ENCODE data around the gene HCK. TPM values are rescaled to one million over a fixed set of nuclear protein-coding genes. Genes with fewer than 3 reads are reported as not detected.

HCK gene
- polyA plus RNA-seq, 4 donors, result 10.1 to 34.0 (median 11.0) TPM

GRCh38 chr20:32019563-32020463 is 32.2 kb upstream of the HCK start:
- peaks cover 0 to 5% (median 4%) of the 10 kb centered on the region in 3 donors for H3K4me1 ChIP-seq (ENCODE audit: control insufficient read depth in 3 of 3, insufficient read depth in 2 of 3, low read depth in 1 of 3, low read length in 2 of 3)
- 26 to 36% (median 28%) methylated on average over 11 of the region's 11 CpGs for WGBS, 3 donors
- no peak overlapping the region for H3K27ac ChIP-seq (ENCODE audit: low read depth in 1 of 3, low read length in 2 of 3)
- H3K27me3 ChIP-seq (ENCODE audit: control insufficient read depth in 3 of 3, insufficient read depth in 3 of 3, low read length in 3 of 3), result peaks cover 0 to 40% (median 29%) of the 10 kb centered on the region in 3 donors
- H3K36me3 ChIP-seq (ENCODE audit: control insufficient read depth in 3 of 3, insufficient read depth in 2 of 3, low read depth in 1 of 3, low read length in 3 of 3), result no peaks in the 10 kb centered on the region
- FAIRE-seq, result no peak
- H3K4me3 ChIP-seq (ENCODE audit: low read depth in 1 of 3, low read length in 3 of 3), result no peak overlapping the region
- H3K9me3 ChIP-seq (ENCODE audit: control insufficient read depth in 2 of 2, insufficient read depth in 1 of 2, low read depth in 1 of 2, low read length in 1 of 2), result no peaks in the 10 kb centered on the region
- no peak for DNase-seq

DNA sequence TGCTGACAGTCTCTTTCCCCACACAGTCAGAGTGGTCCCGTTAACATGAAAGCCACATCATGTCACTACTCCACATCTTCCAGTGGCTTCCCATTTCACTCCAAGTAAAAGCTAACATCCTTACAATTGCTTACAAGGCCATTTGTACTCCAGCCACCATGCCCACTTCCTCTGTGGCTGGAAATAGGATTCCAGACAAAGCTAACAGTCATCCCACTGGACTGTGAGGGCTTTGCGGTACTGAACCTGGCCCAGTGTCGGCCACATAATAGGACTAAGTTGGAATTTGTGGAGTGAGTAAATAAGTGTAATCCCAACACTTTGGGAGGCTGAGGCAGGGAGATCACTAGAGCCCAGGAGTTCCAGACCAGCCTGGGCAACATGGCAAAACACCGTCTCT is 31.0 kb upstream of the HCK start:
- Histone ChIP-seq H3K27ac (ENCODE audit: low read depth in 1 of 3, low read length in 2 of 3) (no peak overlapping the region), H3K4me1 (ENCODE audit: control insufficient read depth in 3 of 3, insufficient read depth in 2 of 3, low read depth in 1 of 3, low read length in 2 of 3) (peaks cover 0 to 5% (median 4%) of the 10 kb centered on the region in 3 donors), H3K36me3 (ENCODE audit: control insufficient read depth in 3 of 3, insufficient read depth in 2 of 3, low read depth in 1 of 3, low read length in 3 of 3) (no peaks in the 10 kb centered on the region), H3K9me3 (ENCODE audit: control insufficient read depth in 2 of 2, insufficient read depth in 1 of 2, low read depth in 1 of 2, low read length in 1 of 2) (no peaks in the 10 kb centered on the region), H3K27me3 (ENCODE audit: control insufficient read depth in 3 of 3, insufficient read depth in 3 of 3, low read length in 3 of 3) (peaks cover 0 to 34% (median 24%) of the 10 kb centered on the region in 3 donors), H3K4me3 (ENCODE audit: low read depth in 1 of 3, low read length in 3 of 3) (no peak overlapping the region)
- 76 to 86% (median 83%) methylated on average over 4 of the region's 4 CpGs for WGBS, 3 donors
- DNase-seq, result no peak
- no peak for FAIRE-seq

DNA sequence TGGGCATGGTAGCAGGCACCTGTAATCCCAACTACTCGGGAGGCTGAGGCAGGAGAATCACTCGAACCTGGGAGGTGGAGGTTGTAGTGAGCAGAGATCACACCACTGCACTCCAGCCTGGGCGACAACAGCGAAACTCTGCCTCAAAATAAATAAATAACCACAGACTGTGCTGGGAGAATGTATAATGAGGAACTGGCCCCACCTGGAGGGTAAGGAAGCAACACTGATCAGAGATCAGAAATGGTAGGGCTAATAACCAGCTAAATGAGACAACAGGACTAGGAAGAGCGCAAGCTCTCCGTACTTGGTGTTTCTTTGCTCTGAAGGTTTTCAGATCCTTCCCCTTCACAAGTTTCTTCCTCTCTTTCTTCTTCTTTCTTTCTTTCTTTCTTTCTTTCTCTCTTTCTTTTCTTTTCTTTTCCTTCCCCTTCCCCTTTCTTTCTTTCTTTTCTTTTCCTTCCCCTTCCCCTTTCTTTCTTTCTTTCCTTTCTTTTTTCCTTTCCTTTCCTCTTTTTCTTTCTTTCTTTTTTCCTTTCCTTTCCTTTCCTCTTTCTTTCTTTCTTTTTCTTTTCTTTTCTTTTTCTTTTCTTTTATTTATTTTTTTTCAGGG is 27.3 kb upstream of the HCK start:
- Histone ChIP-seq H3K36me3 (ENCODE audit: control insufficient read depth in 3 of 3, insufficient read depth in 2 of 3, low read depth in 1 of 3, low read length in 3 of 3) (no peaks in the 10 kb centered on the region), H3K27ac (ENCODE audit: low read depth in 1 of 3, low read length in 2 of 3) (no peak overlapping the region), H3K27me3 (ENCODE audit: control insufficient read depth in 3 of 3, insufficient read depth in 3 of 3, low read length in 3 of 3) (peaks cover 0 to 22% (median 16%) of the 10 kb centered on the region in 3 donors), H3K9me3 (ENCODE audit: control insufficient read depth in 2 of 2, insufficient read depth in 1 of 2, low read depth in 1 of 2, low read length in 1 of 2) (no peaks in the 10 kb centered on the region), H3K4me3 (ENCODE audit: low read depth in 1 of 3, low read length in 3 of 3) (no peak overlapping the region), H3K4me1 (ENCODE audit: control insufficient read depth in 3 of 3, insufficient read depth in 2 of 3, low read depth in 1 of 3, low read length in 2 of 3) (no peaks in the 10 kb centered on the region)
- FAIRE-seq (no peak), DNase-seq (no peak)
- WGBS, 3 donors, result 70 to 77% (median 74%) methylated on average over 6 of the region's 6 CpGs

GRCh38 chr20:32027643-32028042 is 24.4 kb upstream of the HCK start:
- Histone ChIP-seq H3K9me3 (ENCODE audit: control insufficient read depth in 2 of 2, insufficient read depth in 1 of 2, low read depth in 1 of 2, low read length in 1 of 2) (no peaks in the 10 kb centered on the region), H3K27me3 (ENCODE audit: control insufficient read depth in 3 of 3, insufficient read depth in 3 of 3, low read length in 3 of 3) (peaks cover 3 to 14% (median 4%) of the 10 kb centered on the region in 3 donors), H3K27ac (ENCODE audit: low read depth in 1 of 3, low read length in 2 of 3) (no peak overlapping the region), H3K4me1 (ENCODE audit: control insufficient read depth in 3 of 3, insufficient read depth in 2 of 3, low read depth in 1 of 3, low read length in 2 of 3) (peaks cover 0 to 5% (median 0%) of the 10 kb centered on the region in 3 donors), H3K4me3 (ENCODE audit: low read depth in 1 of 3, low read length in 3 of 3) (no peak overlapping the region), H3K36me3 (ENCODE audit: control insufficient read depth in 3 of 3, insufficient read depth in 2 of 3, low read depth in 1 of 3, low read length in 3 of 3) (no peaks in the 10 kb centered on the region)
- 86 to 92% (median 87%) methylated on average over 3 of the region's 3 CpGs for WGBS, 3 donors
- FAIRE-seq, result no peak
- DNase-seq, result no peak

GRCh38 chr20:32028647-32029372 is 23.2 kb upstream of the HCK start:
- FAIRE-seq (no peak), DNase-seq (no peak)
- Histone ChIP-seq H3K4me3 (ENCODE audit: low read depth in 1 of 3, low read length in 3 of 3) (no peak overlapping the region), H3K36me3 (ENCODE audit: control insufficient read depth in 3 of 3, insufficient read depth in 2 of 3, low read depth in 1 of 3, low read length in 3 of 3) (no peaks in the 10 kb centered on the region), H3K9me3 (ENCODE audit: control insufficient read depth in 2 of 2, insufficient read depth in 1 of 2, low read depth in 1 of 2, low read length in 1 of 2) (no peaks in the 10 kb centered on the region), H3K27ac (ENCODE audit: low read depth in 1 of 3, low read length in 2 of 3) (no peak overlapping the region), H3K27me3 (ENCODE audit: control insufficient read depth in 3 of 3, insufficient read depth in 3 of 3, low read length in 3 of 3) (peaks cover 0 to 9% (median 3%) of the 10 kb centered on the region in 3 donors), H3K4me1 (ENCODE audit: control insufficient read depth in 3 of 3, insufficient read depth in 2 of 3, low read depth in 1 of 3, low read length in 2 of 3) (peaks cover 0 to 5% (median 0%) of the 10 kb centered on the region in 3 donors)
- WGBS, 3 donors, result 41 to 56% (median 55%) methylated on average over 12 of the region's 12 CpGs

- peaks cover 3 to 13% (median 4%) of the 10 kb centered on the region in 3 donors for H3K27me3 ChIP-seq (ENCODE audit: control insufficient read depth in 3 of 3, insufficient read depth in 3 of 3, low read length in 3 of 3)
- H3K9me3 ChIP-seq (ENCODE audit: control insufficient read depth in 2 of 2, insufficient read depth in 1 of 2, low read depth in 1 of 2, low read length in 1 of 2), result no peaks in the 10 kb centered on the region
Observed at GRCh38 chr20:32029561-32029960, 22.5 kb upstream of the HCK start.

DNA sequence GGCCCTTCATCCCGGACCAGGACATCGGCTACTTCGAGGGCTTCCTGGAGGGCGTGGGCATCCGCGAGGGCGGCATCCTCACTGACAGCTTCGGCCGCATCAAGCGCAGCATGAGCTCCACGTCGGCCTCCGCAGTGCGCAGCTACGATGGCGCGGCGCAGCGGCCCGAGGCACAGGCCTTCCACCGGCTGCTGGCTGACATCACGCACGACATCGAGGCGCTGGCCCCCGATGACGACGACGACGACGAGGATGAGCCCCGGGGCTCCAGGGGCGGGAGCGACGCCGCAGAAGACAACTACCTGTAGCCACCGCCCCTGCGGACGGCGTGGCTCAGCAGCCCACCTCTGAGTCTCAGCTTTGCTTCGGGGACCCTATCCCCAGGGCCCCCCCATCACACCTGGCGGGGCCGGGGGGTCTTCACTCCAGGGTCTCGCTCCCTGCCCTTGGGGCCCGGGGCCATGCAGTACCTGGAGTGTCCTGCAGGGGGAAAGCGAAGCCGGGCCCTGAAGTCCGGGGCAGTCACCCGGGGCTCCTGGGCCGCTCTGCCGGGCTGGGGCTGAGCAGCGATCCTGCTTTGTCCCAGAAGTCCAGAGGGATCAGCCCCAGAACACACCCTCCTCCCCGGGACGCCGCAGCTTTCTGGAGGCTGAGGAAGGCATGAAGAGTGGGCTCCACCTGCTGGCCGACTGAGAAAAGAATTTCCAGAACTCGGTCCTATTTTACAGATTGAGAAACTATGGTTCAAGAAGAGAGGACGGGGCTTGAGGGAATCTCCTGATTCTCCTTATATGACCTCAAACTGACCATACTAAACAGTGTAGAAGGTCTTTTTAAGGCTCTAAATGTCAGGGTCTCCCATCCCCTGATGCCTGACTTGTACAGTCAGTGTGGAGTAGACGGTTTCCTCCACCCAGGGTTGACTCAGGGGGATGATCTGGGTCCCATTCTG is 20.8 kb upstream of the HCK start:
- FAIRE-seq (no peak), DNase-seq (peak; percentile 83)
- Histone ChIP-seq H3K4me1 (ENCODE audit: control insufficient read depth in 3 of 3, insufficient read depth in 2 of 3, low read depth in 1 of 3, low read length in 2 of 3) (peaks cover 0 to 5% (median 0%) of the 10 kb centered on the region in 3 donors), H3K27ac (ENCODE audit: low read depth in 1 of 3, low read length in 2 of 3) (no peak overlapping the region), H3K4me3 (ENCODE audit: low read depth in 1 of 3, low read length in 3 of 3) (peak overlapping the region in 1 of 3 donors; percentile 22), H3K27me3 (ENCODE audit: control insufficient read depth in 3 of 3, insufficient read depth in 3 of 3, low read length in 3 of 3) (peaks cover 3 to 15% (median 4%) of the 10 kb centered on the region in 3 donors), H3K9me3 (ENCODE audit: control insufficient read depth in 2 of 2, insufficient read depth in 1 of 2, low read depth in 1 of 2, low read length in 1 of 2) (no peaks in the 10 kb centered on the region), H3K36me3 (ENCODE audit: control insufficient read depth in 3 of 3, insufficient read depth in 2 of 3, low read depth in 1 of 3, low read length in 3 of 3) (no peaks in the 10 kb centered on the region)
- WGBS, 3 donors, result 14 to 20% (median 15%) methylated on average over 47 to 59 of the region's 59 CpGs

More at GRCh38 chr20:32029561-32029960, 22.5 kb upstream of the HCK start:
- H3K4me3 ChIP-seq (ENCODE audit: low read depth in 1 of 3, low read length in 3 of 3), result no peak overlapping the region
- peaks cover 0 to 5% (median 0%) of the 10 kb centered on the region in 3 donors for H3K4me1 ChIP-seq (ENCODE audit: control insufficient read depth in 3 of 3, insufficient read depth in 2 of 3, low read depth in 1 of 3, low read length in 2 of 3)
- no peak for FAIRE-seq
- DNase-seq, result no peak
- WGBS, 3 donors, result 89 to 95% (median 91%) methylated on average over 11 of the region's 11 CpGs
- H3K36me3 ChIP-seq (ENCODE audit: control insufficient read depth in 3 of 3, insufficient read depth in 2 of 3, low read depth in 1 of 3, low read length in 3 of 3), result no peaks in the 10 kb centered on the region
- no peak overlapping the region for H3K27ac ChIP-seq (ENCODE audit: low read depth in 1 of 3, low read length in 2 of 3)
